HG03175 (cell line): ENCODE results near the gene RER1.

ENCODE experiments used
- ATAC-seq: cut with Tn5 transposase; IDR thresholded peaks from one replicate; pipeline ENCODE4 v1.9.1; 2021; ENCODE audit warnings: mild to moderate bottlenecking, moderate library complexity; ENCODE audit not compliant: unreplicated experiment

The RER1 gene

GRCh38 chr1:2388004-2388913, 3.4 kb upstream of the RER1 start:
- ATAC-seq = no peak

- no peak for ATAC-seq
Observed at GRCh38 chr1:2389644-2390043, 2.0 kb upstream of the RER1 start.

- peak; percentile 8 for ATAC-seq
Observed at GRCh38 chr1:2391931-2392509, 379 bp downstream of the RER1 start.

- no peak for ATAC-seq
Observed at GRCh38 chr1:2392686-2393085, 1.0 kb downstream of the RER1 start.

- ATAC-seq = no peak
Observed at GRCh38 chr1:2393471-2393877, 1.8 kb downstream of the RER1 start.

GRCh38 chr1:2394220-2394619, 2.6 kb downstream of the RER1 start:
- ATAC-seq = no peak

- no peak for ATAC-seq
Observed at GRCh38 chr1:2394761-2395160, 3.1 kb downstream of the RER1 start.

- no peak for ATAC-seq
Observed at GRCh38 chr1:2395245-2395644, 3.6 kb downstream of the RER1 start.

GRCh38 chr1:2396059-2396458, 4.4 kb downstream of the RER1 start:
- ATAC-seq = no peak

GRCh38 chr1:2396476-2396875, 4.8 kb downstream of the RER1 start:
- no peak for ATAC-seq

- no peak for ATAC-seq
Observed at GRCh38 chr1:2397007-2397679, 5.5 kb downstream of the RER1 start.

- ATAC-seq = no peak
Observed at GRCh38 chr1:2398871-2399270, 7.2 kb downstream of the RER1 start.

GRCh38 chr1:2399890-2400575, 8.4 kb downstream of the RER1 start:
- ATAC-seq = no peak

GRCh38 chr1:2400576-2400909, 8.9 kb downstream of the RER1 start:
- no peak for ATAC-seq

GRCh38 chr1:2400950-2401649, 9.5 kb downstream of the RER1 start:
- ATAC-seq = no peak

- no peak for ATAC-seq
Observed at GRCh38 chr1:2402420-2402819, 10.8 kb downstream of the RER1 start.

GRCh38 chr1:2403273-2403672, 11.6 kb downstream of the RER1 start:
- ATAC-seq = no peak

GRCh38 chr1:2404142-2404889, 12.7 kb downstream of the RER1 start:
- no peak for ATAC-seq

- ATAC-seq = no peak
Observed at GRCh38 chr1:2404890-2405511, 13.4 kb downstream of the RER1 start.
